KOPT-K1 (cell line): ENCODE measurements around the gene TLR2.
"Not testable (repeated sequence)": the region's sequence is repeated elsewhere in the genome, so short reads cannot be mapped to it uniquely, and the experiment has no call there.

Source experiments
- H3K27ac ChIP-seq: fragments of 200-600 bp; sonication (generic); 2 replicates; pipeline ENCODE4 v1.5.1; 2016; ENCODE audit warnings: antibody characterized with exemption, mild to moderate bottlenecking, low read depth, low read length; ENCODE audit not compliant: poor library complexity, severe bottlenecking
- H3K36me3 ChIP-seq: fragments of 200-600 bp; sonication (generic); 2 replicates; pipeline ENCODE4 v1.5.1; 2017; ENCODE audit warnings: antibody characterized with exemption, mild to moderate bottlenecking, low read length, moderate library complexity; ENCODE audit not compliant: insufficient read depth
- H3K9me3 ChIP-seq: fragments of 200-600 bp; sonication (generic); 2 replicates; pipeline ENCODE4 v1.5.1; 2017; ENCODE audit warnings: antibody characterized with exemption, low read length, mild to moderate bottlenecking; ENCODE audit not compliant: insufficient read depth, poor library complexity, severe bottlenecking

TLR2 gene

GRCh38 chr4:153651116-153651515 lies 33.0 kb upstream of the TLR2 start:
- no peak overlapping the region for H3K27ac ChIP-seq
- H3K36me3 ChIP-seq, result no peaks in the 10 kb centered on the region
- H3K9me3 ChIP-seq, result no peaks in the 10 kb centered on the region

GRCh38 chr4:153651587-153651986 lies 32.5 kb upstream of the TLR2 start:
- Histone ChIP-seq H3K27ac (no peak overlapping the region), H3K9me3 (no peaks in the 10 kb centered on the region), H3K36me3 (no peaks in the 10 kb centered on the region)

- H3K27ac ChIP-seq, result no peak overlapping the region
- H3K9me3 ChIP-seq, result no peaks in the 10 kb centered on the region
- H3K36me3 ChIP-seq, result no peaks in the 10 kb centered on the region
Measured at GRCh38 chr4:153652051-153652784, 31.9 kb upstream of the TLR2 start.

- Histone ChIP-seq H3K27ac (no peak overlapping the region), H3K36me3 (no peaks in the 10 kb centered on the region), H3K9me3 (no peaks in the 10 kb centered on the region)
Measured at GRCh38 chr4:153655002-153655541, 29.0 kb upstream of the TLR2 start.

GRCh38 chr4:153655928-153656327 lies 28.2 kb upstream of the TLR2 start:
- Histone ChIP-seq H3K9me3 (no peaks in the 10 kb centered on the region), H3K27ac (no peak overlapping the region), H3K36me3 (no peaks in the 10 kb centered on the region)

- peaks cover 4% of the 10 kb centered on the region for H3K9me3 ChIP-seq
- no peaks in the 10 kb centered on the region for H3K36me3 ChIP-seq
- no peak overlapping the region for H3K27ac ChIP-seq
Measured at GRCh38 chr4:153661215-153661822, 22.8 kb upstream of the TLR2 start.

- Histone ChIP-seq H3K27ac (no peak overlapping the region), H3K9me3 (peaks cover 4% of the 10 kb centered on the region), H3K36me3 (no peaks in the 10 kb centered on the region)
Measured at GRCh38 chr4:153661908-153662307, 22.2 kb upstream of the TLR2 start.

- H3K36me3 ChIP-seq, result no peaks in the 10 kb centered on the region
- H3K27ac ChIP-seq, result no peak overlapping the region
- H3K9me3 ChIP-seq, result peaks cover 4% of the 10 kb centered on the region
Measured at GRCh38 chr4:153663667-153664066, 20.4 kb upstream of the TLR2 start.

- not testable (repeated sequence) for H3K36me3 ChIP-seq, H3K27ac ChIP-seq, H3K9me3 ChIP-seq
Measured at GRCh38 chr4:153666505-153666904, 17.6 kb upstream of the TLR2 start.

GRCh38 chr4:153668647-153669046 lies 15.4 kb upstream of the TLR2 start:
- Histone ChIP-seq H3K36me3 (no peaks in the 10 kb centered on the region), H3K9me3 (peaks cover 4% of the 10 kb centered on the region), H3K27ac (no peak overlapping the region)

- Histone ChIP-seq H3K9me3 (no peaks in the 10 kb centered on the region), H3K36me3 (no peaks in the 10 kb centered on the region), H3K27ac (no peak overlapping the region)
Measured at GRCh38 chr4:153669838-153670237, 14.2 kb upstream of the TLR2 start.

GRCh38 chr4:153676486-153676885 lies 7.6 kb upstream of the TLR2 start:
- no peak overlapping the region for H3K27ac ChIP-seq
- H3K36me3 ChIP-seq, result no peaks in the 10 kb centered on the region
- peaks cover 16% of the 10 kb centered on the region for H3K9me3 ChIP-seq

- H3K27ac ChIP-seq, result no peak overlapping the region
- peaks cover 16% of the 10 kb centered on the region for H3K9me3 ChIP-seq
Measured at GRCh38 chr4:153676984-153677383, 7.1 kb upstream of the TLR2 start.

GRCh38 chr4:153679486-153679885 lies 4.6 kb upstream of the TLR2 start:
- Histone ChIP-seq H3K27ac (no peak overlapping the region), H3K36me3 (no peaks in the 10 kb centered on the region), H3K9me3 (peaks cover 27% of the 10 kb centered on the region)

More at GRCh38 chr4:153676984-153677383, 7.1 kb upstream of the TLR2 start:
- no peaks in the 10 kb centered on the region for H3K36me3 ChIP-seq

GRCh38 chr4:153683763-153684181 lies 308 bp upstream of the TLR2 start:
- Histone ChIP-seq H3K27ac (no peak overlapping the region), H3K9me3 (peaks cover 32% of the 10 kb centered on the region), H3K36me3 (no peaks in the 10 kb centered on the region)

GRCh38 chr4:153684971-153685371 lies 891 bp downstream of the TLR2 start:
- H3K27ac ChIP-seq, result no peak overlapping the region
- peaks cover 44% of the 10 kb centered on the region for H3K9me3 ChIP-seq
- no peaks in the 10 kb centered on the region for H3K36me3 ChIP-seq
